H1 (cell line): ENCODE measurements around the gene EPN3.

Experiments
- ASH2L ChIP-seq: fragments of 200-600, 300-600 bp; sonication (generic); IDR thresholded peaks from one replicate; pipeline ENCODE4 v1.7.1; 2017; ENCODE audit warnings: low read length
- CEBPB ChIP-seq: IDR thresholded peaks from 2 replicates; pipeline ENCODE4 v1.6.1; 2012; ENCODE audit warnings: low read depth, low read length
- CREB1 ChIP-seq: IDR thresholded peaks from 2 replicates; pipeline ENCODE4 v1.6.1; 2012; ENCODE audit warnings: inconsistent platforms
- CTCF ChIP-seq, 3 experiments: IDR thresholded peaks; 1 replicate in 2 of 3; 2 replicates in 1 of 3; pipeline versions ENCODE4 v1.5.1 to v1.6.1; 2011; ENCODE audit warnings: low read length in 3 of 3, mild to moderate bottlenecking in 3 of 3, inconsistent platforms in 2 of 3, low read depth in 1 of 3, moderate library complexity in 1 of 3; ENCODE audit not compliant: insufficient read depth in 1 of 3; ENCODE audit errors: control extremely low read depth in 1 of 3
- EP300 ChIP-seq, 2 experiments: IDR thresholded peaks; 1 replicate in 1 of 2; 2 replicates in 1 of 2; pipeline ENCODE4 v1.6.1; 2011 to 2012; ENCODE audit warnings: low read depth in 2 of 2, low read length in 2 of 2, mild to moderate bottlenecking in 2 of 2, borderline replicate concordance in 1 of 2, inconsistent platforms in 1 of 2, moderate library complexity in 1 of 2
- JUND ChIP-seq: IDR thresholded peaks from 2 replicates; pipeline ENCODE4 v1.6.1; 2011; ENCODE audit warnings: mild to moderate bottlenecking, improper control_type of control experiment, low read length
- POLR2AphosphoS5 ChIP-seq: IDR thresholded peaks from 2 replicates; pipeline ENCODE4 v1.6.1; 2011; ENCODE audit warnings: low read depth, low read length
- RFX5 ChIP-seq: IDR thresholded peaks from 2 replicates; pipeline ENCODE4 v1.6.1; 2011; ENCODE audit warnings: low read depth, low read length, improper control_type of control experiment, borderline replicate concordance
- RNF2 ChIP-seq: fragments of 200-900, 300-1000 bp; sonication (generic); IDR thresholded peaks from 2 replicates; pipeline ENCODE4 v1.7.1; 2016; ENCODE audit warnings: borderline replicate concordance, low read depth, mild to moderate bottlenecking, antibody characterized with exemption, low read length; ENCODE audit not compliant: poor library complexity, severe bottlenecking; ENCODE audit errors: missing control alignments
- SIN3A ChIP-seq, 2 experiments: IDR thresholded peaks in 1 of 2; conservative IDR thresholded peaks in 1 of 2; 2 replicates each; pipeline ENCODE4 v1.6.1; 2011 to 2012; ENCODE audit warnings: low read length in 2 of 2, improper control_type of control experiment in 1 of 2, low read depth in 1 of 2, mild to moderate bottlenecking in 1 of 2
- YY1 ChIP-seq: IDR thresholded peaks from 2 replicates; pipeline ENCODE4 v1.6.1; 2011; ENCODE audit warnings: low read depth, mild to moderate bottlenecking, low read length
- TF ChIP-seq, protein P1 (sequence below): fragments of 300-600 bp; sonication (generic); IDR thresholded peaks from 2 replicates; pipeline ENCODE4 v1.7.1; 2012; ENCODE audit warnings: low read length, moderate library complexity, mild to moderate bottlenecking, inconsistent platforms; ENCODE audit not compliant: insufficient replicate concordance

DNA sequence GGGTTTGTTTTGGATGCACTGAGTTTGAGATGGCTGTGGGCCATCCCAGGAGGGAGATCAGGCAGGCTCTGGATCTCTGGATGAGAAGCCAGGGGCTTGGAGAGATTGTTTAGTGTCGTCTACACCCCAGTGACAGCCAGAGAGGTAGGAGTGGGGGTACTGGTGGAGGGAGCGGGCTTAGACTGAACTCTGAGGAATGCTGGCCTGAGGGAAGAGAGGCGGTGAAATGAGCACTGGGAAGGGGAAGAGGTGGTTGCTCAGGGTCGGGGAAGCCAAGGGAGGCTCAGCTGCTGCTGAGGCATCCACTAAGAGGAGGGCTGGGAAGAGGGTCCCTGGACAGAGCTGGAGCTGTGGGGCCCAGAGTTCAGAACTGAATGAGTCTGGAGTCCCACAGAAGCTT, 51.6 kb downstream of the EPN3 start:
- TF ChIP-seq JUND (no peak), RFX5 (no peak), RNF2 (no peak), POLR2AphosphoS5 (no peak), CEBPB (no peak), CREB1 (no peak), YY1 (no peak), CTCF (IDR thresholded peaks at IDR 0.05; ENCODE audit: control extremely low read depth in 1 of 3, insufficient read depth in 1 of 3, low read depth in 1 of 3, low read length in 3 of 3) (no peak), SIN3A (conservative IDR thresholded peaks at IDR 0.05 in 1 of 2, IDR thresholded peaks at IDR 0.05 in 1 of 2; ENCODE audit: low read depth in 1 of 2, low read length in 2 of 2) (no peak), ASH2L (no peak), EP300 (IDR thresholded peaks at IDR 0.05; ENCODE audit: borderline replicate concordance in 1 of 2, low read depth in 2 of 2, low read length in 2 of 2) (no peak)
- TF ChIP-seq, protein P1, sequence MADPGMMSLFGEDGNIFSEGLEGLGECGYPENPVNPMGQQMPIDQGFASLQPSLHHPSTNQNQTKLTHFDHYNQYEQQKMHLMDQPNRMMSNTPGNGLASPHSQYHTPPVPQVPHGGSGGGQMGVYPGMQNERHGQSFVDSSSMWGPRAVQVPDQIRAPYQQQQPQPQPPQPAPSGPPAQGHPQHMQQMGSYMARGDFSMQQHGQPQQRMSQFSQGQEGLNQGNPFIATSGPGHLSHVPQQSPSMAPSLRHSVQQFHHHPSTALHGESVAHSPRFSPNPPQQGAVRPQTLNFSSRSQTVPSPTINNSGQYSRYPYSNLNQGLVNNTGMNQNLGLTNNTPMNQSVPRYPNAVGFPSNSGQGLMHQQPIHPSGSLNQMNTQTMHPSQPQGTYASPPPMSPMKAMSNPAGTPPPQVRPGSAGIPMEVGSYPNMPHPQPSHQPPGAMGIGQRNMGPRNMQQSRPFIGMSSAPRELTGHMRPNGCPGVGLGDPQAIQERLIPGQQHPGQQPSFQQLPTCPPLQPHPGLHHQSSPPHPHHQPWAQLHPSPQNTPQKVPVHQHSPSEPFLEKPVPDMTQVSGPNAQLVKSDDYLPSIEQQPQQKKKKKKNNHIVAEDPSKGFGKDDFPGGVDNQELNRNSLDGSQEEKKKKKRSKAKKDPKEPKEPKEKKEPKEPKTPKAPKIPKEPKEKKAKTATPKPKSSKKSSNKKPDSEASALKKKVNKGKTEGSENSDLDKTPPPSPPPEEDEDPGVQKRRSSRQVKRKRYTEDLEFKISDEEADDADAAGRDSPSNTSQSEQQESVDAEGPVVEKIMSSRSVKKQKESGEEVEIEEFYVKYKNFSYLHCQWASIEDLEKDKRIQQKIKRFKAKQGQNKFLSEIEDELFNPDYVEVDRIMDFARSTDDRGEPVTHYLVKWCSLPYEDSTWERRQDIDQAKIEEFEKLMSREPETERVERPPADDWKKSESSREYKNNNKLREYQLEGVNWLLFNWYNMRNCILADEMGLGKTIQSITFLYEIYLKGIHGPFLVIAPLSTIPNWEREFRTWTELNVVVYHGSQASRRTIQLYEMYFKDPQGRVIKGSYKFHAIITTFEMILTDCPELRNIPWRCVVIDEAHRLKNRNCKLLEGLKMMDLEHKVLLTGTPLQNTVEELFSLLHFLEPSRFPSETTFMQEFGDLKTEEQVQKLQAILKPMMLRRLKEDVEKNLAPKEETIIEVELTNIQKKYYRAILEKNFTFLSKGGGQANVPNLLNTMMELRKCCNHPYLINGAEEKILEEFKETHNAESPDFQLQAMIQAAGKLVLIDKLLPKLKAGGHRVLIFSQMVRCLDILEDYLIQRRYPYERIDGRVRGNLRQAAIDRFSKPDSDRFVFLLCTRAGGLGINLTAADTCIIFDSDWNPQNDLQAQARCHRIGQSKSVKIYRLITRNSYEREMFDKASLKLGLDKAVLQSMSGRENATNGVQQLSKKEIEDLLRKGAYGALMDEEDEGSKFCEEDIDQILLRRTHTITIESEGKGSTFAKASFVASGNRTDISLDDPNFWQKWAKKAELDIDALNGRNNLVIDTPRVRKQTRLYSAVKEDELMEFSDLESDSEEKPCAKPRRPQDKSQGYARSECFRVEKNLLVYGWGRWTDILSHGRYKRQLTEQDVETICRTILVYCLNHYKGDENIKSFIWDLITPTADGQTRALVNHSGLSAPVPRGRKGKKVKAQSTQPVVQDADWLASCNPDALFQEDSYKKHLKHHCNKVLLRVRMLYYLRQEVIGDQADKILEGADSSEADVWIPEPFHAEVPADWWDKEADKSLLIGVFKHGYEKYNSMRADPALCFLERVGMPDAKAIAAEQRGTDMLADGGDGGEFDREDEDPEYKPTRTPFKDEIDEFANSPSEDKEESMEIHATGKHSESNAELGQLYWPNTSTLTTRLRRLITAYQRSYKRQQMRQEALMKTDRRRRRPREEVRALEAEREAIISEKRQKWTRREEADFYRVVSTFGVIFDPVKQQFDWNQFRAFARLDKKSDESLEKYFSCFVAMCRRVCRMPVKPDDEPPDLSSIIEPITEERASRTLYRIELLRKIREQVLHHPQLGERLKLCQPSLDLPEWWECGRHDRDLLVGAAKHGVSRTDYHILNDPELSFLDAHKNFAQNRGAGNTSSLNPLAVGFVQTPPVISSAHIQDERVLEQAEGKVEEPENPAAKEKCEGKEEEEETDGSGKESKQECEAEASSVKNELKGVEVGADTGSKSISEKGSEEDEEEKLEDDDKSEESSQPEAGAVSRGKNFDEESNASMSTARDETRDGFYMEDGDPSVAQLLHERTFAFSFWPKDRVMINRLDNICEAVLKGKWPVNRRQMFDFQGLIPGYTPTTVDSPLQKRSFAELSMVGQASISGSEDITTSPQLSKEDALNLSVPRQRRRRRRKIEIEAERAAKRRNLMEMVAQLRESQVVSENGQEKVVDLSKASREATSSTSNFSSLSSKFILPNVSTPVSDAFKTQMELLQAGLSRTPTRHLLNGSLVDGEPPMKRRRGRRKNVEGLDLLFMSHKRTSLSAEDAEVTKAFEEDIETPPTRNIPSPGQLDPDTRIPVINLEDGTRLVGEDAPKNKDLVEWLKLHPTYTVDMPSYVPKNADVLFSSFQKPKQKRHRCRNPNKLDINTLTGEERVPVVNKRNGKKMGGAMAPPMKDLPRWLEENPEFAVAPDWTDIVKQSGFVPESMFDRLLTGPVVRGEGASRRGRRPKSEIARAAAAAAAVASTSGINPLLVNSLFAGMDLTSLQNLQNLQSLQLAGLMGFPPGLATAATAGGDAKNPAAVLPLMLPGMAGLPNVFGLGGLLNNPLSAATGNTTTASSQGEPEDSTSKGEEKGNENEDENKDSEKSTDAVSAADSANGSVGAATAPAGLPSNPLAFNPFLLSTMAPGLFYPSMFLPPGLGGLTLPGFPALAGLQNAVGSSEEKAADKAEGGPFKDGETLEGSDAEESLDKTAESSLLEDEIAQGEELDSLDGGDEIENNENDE: no peak
